Liver (tissue), 9 donors: ENCODE measurements around the gene DENND2D. TPM values are rescaled to one million over a fixed set of nuclear protein-coding genes. Genes with fewer than 3 reads are reported as not detected.

Experiments
- DNase-seq: peaks from one replicate; pipeline ENCODE4 v3.0.0-alpha.2; 2017; ENCODE audit warnings: low spot score
- H3K27ac ChIP-seq, 2 donors: one replicate each; pipeline ENCODE4 v1.7.0; 2013; ENCODE audit warnings: inconsistent platforms in 2 of 2, low read length in 2 of 2, control low read depth in 1 of 2, low read depth in 1 of 2, mild to moderate bottlenecking in 1 of 2
- H3K27me3 ChIP-seq, 4 donors: one replicate each; pipeline versions ENCODE4 v1.6.1 to v1.7.0; 2013; ENCODE audit warnings: low read length in 3 of 4, inconsistent platforms in 1 of 4, mild to moderate bottlenecking in 1 of 4, moderate library complexity in 1 of 4; ENCODE audit not compliant: control insufficient read depth in 4 of 4, insufficient read depth in 4 of 4
- H3K36me3 ChIP-seq, 4 donors: one replicate each; pipeline versions ENCODE4 v1.6.1 to v1.7.0; 2013; ENCODE audit warnings: low read length in 3 of 4, mild to moderate bottlenecking in 3 of 4, low read depth in 1 of 4, moderate library complexity in 1 of 4; ENCODE audit not compliant: control insufficient read depth in 4 of 4, insufficient read depth in 3 of 4
- H3K4me1 ChIP-seq, 4 donors: one replicate each; pipeline versions ENCODE4 v1.6.1 to v1.7.0; 2013; ENCODE audit warnings: low read length in 3 of 4, mild to moderate bottlenecking in 3 of 4, moderate library complexity in 1 of 4; ENCODE audit not compliant: control insufficient read depth in 4 of 4, insufficient read depth in 4 of 4
- H3K4me3 ChIP-seq, 3 donors: one replicate each; pipeline versions ENCODE4 v1.6.1 to v1.7.0; 2013; ENCODE audit warnings: low read length in 3 of 3, control low read depth in 1 of 3, low read depth in 1 of 3, mild to moderate bottlenecking in 1 of 3
- H3K9ac ChIP-seq, 2 donors: one replicate each; pipeline ENCODE4 v1.7.0; 2013; ENCODE audit warnings: low read length in 2 of 2, mild to moderate bottlenecking in 2 of 2, moderate library complexity in 2 of 2, control low read depth in 1 of 2, low read depth in 1 of 2
- H3K9me3 ChIP-seq, 4 donors: one replicate each; pipeline versions ENCODE4 v1.6.1 to v1.7.0; 2013; ENCODE audit warnings: low read length in 3 of 4; ENCODE audit not compliant: control insufficient read depth in 4 of 4
- EGR1 ChIP-seq, 2 donors: IDR thresholded peaks; 2 replicates each; pipeline ENCODE4 v1.6.1; 2016 to 2018; ENCODE audit warnings: antibody characterized with exemption in 2 of 2, low read depth in 2 of 2
- FOXA1 ChIP-seq: IDR thresholded peaks from 2 replicates; pipeline ENCODE4 v1.6.1; 2016; ENCODE audit warnings: antibody characterized with exemption
- FOXA2 ChIP-seq: IDR thresholded peaks from 2 replicates; pipeline ENCODE4 v1.6.1; 2016; ENCODE audit warnings: antibody characterized with exemption
- GABPA ChIP-seq, 2 donors: IDR thresholded peaks in 1 of 2; conservative IDR thresholded peaks in 1 of 2; 2 replicates each; pipeline ENCODE4 v1.6.1; 2016; ENCODE audit warnings: antibody characterized with exemption in 2 of 2, mild to moderate bottlenecking in 1 of 2, moderate library complexity in 1 of 2
- HNF4A ChIP-seq, 2 donors: conservative IDR thresholded peaks; 2 replicates each; pipeline ENCODE4 v1.6.1; 2016; ENCODE audit warnings: antibody characterized with exemption in 2 of 2, mild to moderate bottlenecking in 2 of 2
- HNF4G ChIP-seq: IDR thresholded peaks from 2 replicates; pipeline ENCODE4 v1.6.1; 2016; ENCODE audit warnings: antibody characterized with exemption
- NR2F2 ChIP-seq: IDR thresholded peaks from 2 replicates; pipeline ENCODE4 v1.6.1; 2016; ENCODE audit warnings: antibody characterized with exemption
- RAD21 ChIP-seq, 2 donors: IDR thresholded peaks; 2 replicates each; pipeline ENCODE4 v1.6.1; 2016; ENCODE audit warnings: antibody characterized with exemption in 2 of 2, mild to moderate bottlenecking in 2 of 2
- RXRA ChIP-seq, 2 donors: IDR thresholded peaks; 2 replicates each; pipeline ENCODE4 v1.6.1; 2017 to 2018; ENCODE audit warnings: antibody characterized with exemption in 2 of 2, mild to moderate bottlenecking in 1 of 2
- SP1 ChIP-seq: IDR thresholded peaks from 2 replicates; pipeline ENCODE4 v1.6.1; 2018; ENCODE audit warnings: antibody characterized with exemption, mild to moderate bottlenecking
- TAF1 ChIP-seq: conservative IDR thresholded peaks from 2 replicates; pipeline ENCODE4 v1.6.1; 2016; ENCODE audit warnings: antibody characterized with exemption, mild to moderate bottlenecking
- YY1 ChIP-seq: IDR thresholded peaks from 2 replicates; pipeline ENCODE4 v1.6.1; 2016; ENCODE audit warnings: antibody characterized with exemption, mild to moderate bottlenecking
- WGBS: extraction: QIAGEN DNeasy Blood & Tissue Kit; methylation state at CpG from one replicate; pipeline ENCODE4 v1.1.7; 2013; 5-methylcytosine and 5-hydroxymethylcytosine counted together
- polyA plus RNA-seq, 2 donors: library from polyadenylated mRNA; stranded (reverse) in 1 of 2; unstranded in 1 of 2; fragments of 200-250 nt in 1 of 2; fragments of >200 nt in 1 of 2; fragmentation: Nextera tagmentation in 1 of 2; extraction: Ambion mirVana in 1 of 2; gene quantifications; one replicate each; pipeline versions ENCODE4 v1.2.1 to v1.2.3, GENCODE V29; 2013 to 2015
- total RNA-seq, 2 donors: library from RNA; depleted of rRNA; stranded (reverse); fragments of >200 nt; gene quantifications; one replicate each; pipeline ENCODE4 v1.2.3, GENCODE V29; 2014
- TF ChIP-seq, protein P1 (sequence below): fragments of 150-350 bp; IDR thresholded peaks from 2 replicates; pipeline ENCODE4 v1.5.1; 2017; ENCODE audit warnings: improper control_type of control experiment, low read depth, low read length; ENCODE audit not compliant: missing input control
- TF ChIP-seq, protein P2 (sequence below): IDR thresholded peaks from 2 replicates; pipeline ENCODE4 v1.6.1; 2016; ENCODE audit warnings: antibody characterized with exemption
- TF ChIP-seq, protein P3 (sequence below): IDR thresholded peaks from 2 replicates; pipeline ENCODE4 v1.6.1; 2016; ENCODE audit warnings: antibody characterized with exemption
- TF ChIP-seq, protein P4 (sequence below): IDR thresholded peaks from 2 replicates; pipeline ENCODE4 v1.6.1; 2016; ENCODE audit warnings: antibody characterized with exemption, mild to moderate bottlenecking
- donor health status: healthy.
- donor health status: healthy.
- donor health status: healthy.
- donor health status: healthy.
- donor health status: healthy.

The DENND2D gene
- total and polyA plus RNA-seq, 4 donors: 8.8 to 20.7 (median 12.8) TPM

DNA sequence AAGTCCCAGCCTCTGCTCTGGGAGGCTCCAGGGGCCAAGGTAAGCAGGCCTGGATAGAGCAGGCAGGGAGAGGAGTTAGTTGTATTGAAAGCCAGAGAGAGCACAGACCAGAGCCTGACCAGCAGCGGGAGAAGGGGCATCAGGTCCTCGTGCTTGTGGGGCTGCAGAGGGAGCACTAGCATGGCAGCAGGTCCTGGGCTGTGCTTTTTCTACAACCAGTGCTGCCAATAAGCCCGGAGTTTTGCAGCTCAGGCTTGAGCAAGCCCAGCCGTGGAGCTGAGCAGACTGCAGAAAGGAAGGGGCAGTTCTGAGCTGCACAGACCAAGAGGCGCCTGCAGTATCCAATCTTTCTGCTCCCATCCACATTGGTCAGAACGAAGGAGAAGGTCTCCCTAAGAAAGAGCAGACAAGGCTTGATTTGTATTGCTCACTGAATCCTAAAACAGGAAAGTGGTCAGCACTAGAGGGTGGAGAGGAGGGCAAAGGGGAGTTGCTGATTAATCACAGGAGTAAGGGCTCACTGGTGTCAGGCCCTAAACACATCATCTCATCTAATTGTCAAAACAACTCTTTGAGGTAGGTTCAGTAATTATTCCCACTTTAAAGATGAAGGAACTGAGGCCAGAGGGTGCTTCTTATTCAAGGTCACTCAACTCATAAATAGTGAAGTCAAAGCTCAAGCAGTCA lies 2.7 kb downstream of the DENND2D start:
- no peak for DNase-seq
- H3K9ac ChIP-seq: no peak overlapping the region
- peaks cover 16 to 88% (median 75%) of the 10 kb centered on the region in 4 donors for H3K4me1 ChIP-seq
- 66% methylated on average over 6 of the region's 6 CpGs for WGBS
- peaks cover 0 to 17% (median 1%) of the 10 kb centered on the region in 4 donors for H3K36me3 ChIP-seq
- no peak for TF ChIP-seq HNF4A (conservative IDR thresholded peaks at IDR 0.05)
- TF ChIP-seq, protein P1, sequence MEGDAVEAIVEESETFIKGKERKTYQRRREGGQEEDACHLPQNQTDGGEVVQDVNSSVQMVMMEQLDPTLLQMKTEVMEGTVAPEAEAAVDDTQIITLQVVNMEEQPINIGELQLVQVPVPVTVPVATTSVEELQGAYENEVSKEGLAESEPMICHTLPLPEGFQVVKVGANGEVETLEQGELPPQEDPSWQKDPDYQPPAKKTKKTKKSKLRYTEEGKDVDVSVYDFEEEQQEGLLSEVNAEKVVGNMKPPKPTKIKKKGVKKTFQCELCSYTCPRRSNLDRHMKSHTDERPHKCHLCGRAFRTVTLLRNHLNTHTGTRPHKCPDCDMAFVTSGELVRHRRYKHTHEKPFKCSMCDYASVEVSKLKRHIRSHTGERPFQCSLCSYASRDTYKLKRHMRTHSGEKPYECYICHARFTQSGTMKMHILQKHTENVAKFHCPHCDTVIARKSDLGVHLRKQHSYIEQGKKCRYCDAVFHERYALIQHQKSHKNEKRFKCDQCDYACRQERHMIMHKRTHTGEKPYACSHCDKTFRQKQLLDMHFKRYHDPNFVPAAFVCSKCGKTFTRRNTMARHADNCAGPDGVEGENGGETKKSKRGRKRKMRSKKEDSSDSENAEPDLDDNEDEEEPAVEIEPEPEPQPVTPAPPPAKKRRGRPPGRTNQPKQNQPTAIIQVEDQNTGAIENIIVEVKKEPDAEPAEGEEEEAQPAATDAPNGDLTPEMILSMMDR: peak; percentile 16
- no peak for TF ChIP-seq YY1
- TF ChIP-seq RAD21 (IDR thresholded peaks at IDR 0.05): peak; percentile 9 to 33
- no peak for TF ChIP-seq FOXA2
- no peak overlapping the region for H3K27ac ChIP-seq
- no peaks in the 10 kb centered on the region for H3K27me3 ChIP-seq
- H3K4me3 ChIP-seq: no peak overlapping the region
- no peaks in the 10 kb centered on the region for H3K9me3 ChIP-seq

DNA sequence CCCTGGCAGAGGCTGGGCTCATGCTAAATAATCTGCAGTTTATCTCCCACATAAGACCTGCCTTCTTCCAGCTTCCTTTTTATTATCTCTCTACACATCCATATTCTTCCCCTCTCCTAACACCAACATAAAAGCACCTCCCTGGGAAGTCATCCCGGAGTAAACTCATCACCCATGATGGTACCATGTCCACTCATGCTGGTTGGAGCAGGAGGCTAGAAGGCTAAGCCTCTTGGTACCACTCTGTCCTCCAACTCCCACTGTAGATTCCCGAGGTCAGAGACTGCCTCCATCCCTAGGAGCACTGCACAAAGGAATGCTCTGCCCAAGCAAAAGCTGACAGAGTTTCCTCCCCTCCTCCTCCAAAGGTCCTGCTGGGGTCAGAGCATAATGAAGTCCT lies 4.2 kb downstream of the DENND2D start:
- Histone ChIP-seq H3K9me3 (no peaks in the 10 kb centered on the region), H3K27me3 (no peaks in the 10 kb centered on the region), H3K4me1 (peaks cover 13 to 88% (median 77%) of the 10 kb centered on the region in 4 donors), H3K27ac (no peak overlapping the region), H3K36me3 (peaks cover 0 to 17% (median 1%) of the 10 kb centered on the region in 4 donors), H3K9ac (no peak overlapping the region), H3K4me3 (no peak overlapping the region)
- DNase-seq: no peak
- TF ChIP-seq RXRA (IDR thresholded peaks at IDR 0.05): no peak
- WGBS: 85% methylated on average over 2 of the region's 2 CpGs

DNA sequence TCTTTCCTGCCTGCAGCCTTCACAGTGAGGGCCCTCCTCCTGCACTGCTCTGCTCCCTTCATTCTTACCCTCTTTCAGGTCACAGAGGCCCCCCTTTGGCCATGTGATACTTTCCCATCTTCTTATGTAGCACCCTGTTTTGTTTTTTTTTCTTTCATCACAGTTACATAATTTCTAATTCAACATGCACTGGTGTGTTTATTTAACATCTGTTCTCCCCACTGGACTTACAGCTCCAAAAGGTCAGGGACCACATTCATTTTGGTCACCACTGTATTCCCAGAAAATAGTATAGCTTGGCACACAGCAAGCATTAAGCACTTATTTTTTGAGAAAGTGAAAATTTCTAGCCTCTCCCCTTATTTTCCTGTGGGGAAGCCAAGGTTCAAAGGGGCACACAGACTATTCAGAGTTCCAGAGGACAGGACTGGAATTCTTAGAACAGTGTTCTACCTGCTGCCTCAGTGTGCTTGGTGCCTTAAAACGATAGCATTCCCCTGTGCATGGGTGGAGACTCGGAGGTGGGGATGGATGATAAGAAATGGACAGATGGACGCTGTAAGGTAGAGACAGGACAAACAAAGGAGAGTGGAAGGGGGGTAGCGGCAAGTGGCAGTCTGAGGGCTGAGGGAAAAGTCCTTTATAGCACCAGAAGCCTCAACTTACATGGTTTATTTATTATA lies 5.3 kb downstream of the DENND2D start:
- H3K4me1 ChIP-seq: peaks cover 8 to 88% (median 77%) of the 10 kb centered on the region in 4 donors
- H3K9ac ChIP-seq: no peak overlapping the region
- TF ChIP-seq, protein P1: no peak
- TF ChIP-seq FOXA1 (no peak), HNF4A (conservative IDR thresholded peaks at IDR 0.05) (peak; percentile 80 to 92), RXRA (IDR thresholded peaks at IDR 0.05) (peak; percentile 50 to 67), TAF1 (no peak), HNF4G (peak; percentile 61), YY1 (no peak), EGR1 (IDR thresholded peaks at IDR 0.05; ENCODE audit: low read depth in 2 of 2) (no peak), RAD21 (IDR thresholded peaks at IDR 0.05) (peak in 1 of 2 donors; percentile 11), FOXA2 (no peak), SP1 (peak; percentile 49), NR2F2 (peak; percentile 65), GABPA (IDR thresholded peaks at IDR 0.05 in 1 of 2, conservative IDR thresholded peaks at IDR 0.05 in 1 of 2) (no peak)
- TF ChIP-seq, protein P2, sequence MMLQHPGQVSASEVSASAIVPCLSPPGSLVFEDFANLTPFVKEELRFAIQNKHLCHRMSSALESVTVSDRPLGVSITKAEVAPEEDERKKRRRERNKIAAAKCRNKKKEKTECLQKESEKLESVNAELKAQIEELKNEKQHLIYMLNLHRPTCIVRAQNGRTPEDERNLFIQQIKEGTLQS: no peak
- TF ChIP-seq, protein P3, sequence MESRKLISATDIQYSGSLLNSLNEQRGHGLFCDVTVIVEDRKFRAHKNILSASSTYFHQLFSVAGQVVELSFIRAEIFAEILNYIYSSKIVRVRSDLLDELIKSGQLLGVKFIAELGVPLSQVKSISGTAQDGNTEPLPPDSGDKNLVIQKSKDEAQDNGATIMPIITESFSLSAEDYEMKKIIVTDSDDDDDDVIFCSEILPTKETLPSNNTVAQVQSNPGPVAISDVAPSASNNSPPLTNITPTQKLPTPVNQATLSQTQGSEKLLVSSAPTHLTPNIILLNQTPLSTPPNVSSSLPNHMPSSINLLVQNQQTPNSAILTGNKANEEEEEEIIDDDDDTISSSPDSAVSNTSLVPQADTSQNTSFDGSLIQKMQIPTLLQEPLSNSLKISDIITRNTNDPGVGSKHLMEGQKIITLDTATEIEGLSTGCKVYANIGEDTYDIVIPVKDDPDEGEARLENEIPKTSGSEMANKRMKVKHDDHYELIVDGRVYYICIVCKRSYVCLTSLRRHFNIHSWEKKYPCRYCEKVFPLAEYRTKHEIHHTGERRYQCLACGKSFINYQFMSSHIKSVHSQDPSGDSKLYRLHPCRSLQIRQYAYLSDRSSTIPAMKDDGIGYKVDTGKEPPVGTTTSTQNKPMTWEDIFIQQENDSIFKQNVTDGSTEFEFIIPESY: no peak
- TF ChIP-seq, protein P4, sequence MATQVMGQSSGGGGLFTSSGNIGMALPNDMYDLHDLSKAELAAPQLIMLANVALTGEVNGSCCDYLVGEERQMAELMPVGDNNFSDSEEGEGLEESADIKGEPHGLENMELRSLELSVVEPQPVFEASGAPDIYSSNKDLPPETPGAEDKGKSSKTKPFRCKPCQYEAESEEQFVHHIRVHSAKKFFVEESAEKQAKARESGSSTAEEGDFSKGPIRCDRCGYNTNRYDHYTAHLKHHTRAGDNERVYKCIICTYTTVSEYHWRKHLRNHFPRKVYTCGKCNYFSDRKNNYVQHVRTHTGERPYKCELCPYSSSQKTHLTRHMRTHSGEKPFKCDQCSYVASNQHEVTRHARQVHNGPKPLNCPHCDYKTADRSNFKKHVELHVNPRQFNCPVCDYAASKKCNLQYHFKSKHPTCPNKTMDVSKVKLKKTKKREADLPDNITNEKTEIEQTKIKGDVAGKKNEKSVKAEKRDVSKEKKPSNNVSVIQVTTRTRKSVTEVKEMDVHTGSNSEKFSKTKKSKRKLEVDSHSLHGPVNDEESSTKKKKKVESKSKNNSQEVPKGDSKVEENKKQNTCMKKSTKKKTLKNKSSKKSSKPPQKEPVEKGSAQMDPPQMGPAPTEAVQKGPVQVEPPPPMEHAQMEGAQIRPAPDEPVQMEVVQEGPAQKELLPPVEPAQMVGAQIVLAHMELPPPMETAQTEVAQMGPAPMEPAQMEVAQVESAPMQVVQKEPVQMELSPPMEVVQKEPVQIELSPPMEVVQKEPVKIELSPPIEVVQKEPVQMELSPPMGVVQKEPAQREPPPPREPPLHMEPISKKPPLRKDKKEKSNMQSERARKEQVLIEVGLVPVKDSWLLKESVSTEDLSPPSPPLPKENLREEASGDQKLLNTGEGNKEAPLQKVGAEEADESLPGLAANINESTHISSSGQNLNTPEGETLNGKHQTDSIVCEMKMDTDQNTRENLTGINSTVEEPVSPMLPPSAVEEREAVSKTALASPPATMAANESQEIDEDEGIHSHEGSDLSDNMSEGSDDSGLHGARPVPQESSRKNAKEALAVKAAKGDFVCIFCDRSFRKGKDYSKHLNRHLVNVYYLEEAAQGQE: no peak
- no peak for DNase-seq
- peaks cover 0 to 17% (median 1%) of the 10 kb centered on the region in 4 donors for H3K36me3 ChIP-seq
- no peaks in the 10 kb centered on the region for H3K9me3 ChIP-seq
- no peak overlapping the region for H3K4me3 ChIP-seq
- H3K27ac ChIP-seq: no peak overlapping the region
- 40% methylated on average over 4 of the region's 4 CpGs for WGBS
- no peaks in the 10 kb centered on the region for H3K27me3 ChIP-seq
